Mesodermal cell (in vitro differentiated cells): Measurements from ENCODE around the gene F12.

Experiments
- H3K27ac ChIP-seq: 2 replicates; pipeline ENCODE4 v1.7.0; 2013; ENCODE audit warnings: mild to moderate bottlenecking, low read depth, low read length, moderate library complexity; ENCODE audit not compliant: severe bottlenecking
- H3K36me3 ChIP-seq: 2 replicates; pipeline ENCODE4 v1.7.1; 2013; ENCODE audit warnings: mild to moderate bottlenecking, low read length, moderate library complexity; ENCODE audit not compliant: control insufficient read depth, insufficient read depth
- H3K4me1 ChIP-seq: one replicate; pipeline ENCODE4 v1.7.1; 2013; ENCODE audit warnings: mild to moderate bottlenecking, low read length; ENCODE audit not compliant: insufficient read depth, control insufficient read depth, poor library complexity, severe bottlenecking
- H3K4me3 ChIP-seq: 2 replicates; pipeline ENCODE4 v1.7.0; 2013; ENCODE audit warnings: low read length, control low read depth, mild to moderate bottlenecking; ENCODE audit not compliant: insufficient read depth, poor library complexity, severe bottlenecking; ENCODE audit errors: extremely low read depth
- H3K9me3 ChIP-seq: 2 replicates; pipeline ENCODE4 v1.7.1; 2013; ENCODE audit warnings: mild to moderate bottlenecking, low read length, moderate library complexity; ENCODE audit not compliant: control insufficient read depth
- WGBS, 2 experiments: methylation state at CpG; one replicate each; pipeline ENCODE4 v1.1.5; 2013; ENCODE audit warnings: missing lambda C conversion rate in 2 of 2; ENCODE audit not compliant: insufficient coverage in 2 of 2; 5-methylcytosine and 5-hydroxymethylcytosine counted together

F12 gene

DNA sequence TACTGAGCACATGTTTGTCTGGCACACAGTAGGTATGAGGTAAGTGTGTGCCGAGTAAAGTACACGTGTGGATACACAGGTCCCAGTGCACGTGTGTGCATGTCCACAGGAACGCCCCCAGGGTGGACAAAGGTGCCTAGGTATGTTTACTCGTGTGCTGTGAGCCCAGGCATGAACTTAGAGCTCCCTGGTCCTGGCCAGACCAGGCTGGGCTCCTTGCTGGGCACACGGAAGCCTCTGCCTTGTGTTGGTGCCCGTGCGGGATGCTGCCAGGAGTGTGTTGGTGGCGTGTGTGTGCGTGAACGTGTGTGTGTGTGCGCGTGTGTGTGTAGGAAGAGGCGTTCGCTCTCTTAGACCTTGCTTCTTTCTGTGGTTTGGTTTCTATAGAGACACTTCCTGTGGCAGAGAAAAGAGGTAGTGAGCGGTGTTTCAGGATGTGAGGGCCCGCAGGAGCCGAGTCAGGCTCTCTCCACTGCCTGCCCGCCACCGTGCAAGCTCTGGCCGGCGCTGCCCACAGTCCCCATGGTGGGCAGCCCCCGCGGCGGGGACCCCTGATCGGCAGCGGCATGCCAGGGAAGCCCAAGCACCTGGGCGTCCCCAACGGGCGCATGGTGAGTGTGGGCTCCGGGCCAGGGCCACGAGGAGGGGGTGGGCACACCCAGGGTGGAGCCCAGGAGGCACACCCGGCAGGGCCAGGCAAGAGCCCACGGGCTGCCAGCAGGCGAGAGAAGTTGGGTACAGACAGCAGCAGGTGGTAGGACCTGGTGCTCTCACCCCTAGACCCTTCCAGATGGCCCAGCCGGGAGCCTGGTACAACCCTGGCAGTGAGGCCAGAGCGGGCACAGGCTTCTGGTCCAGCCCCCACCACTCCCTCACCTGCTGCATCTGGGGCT lies 51.7 kb downstream of the F12 start, which contains the start of gene RGS14:
RGS14 (plus strand) TSS at position 466 of the 893 bp plus-strand sequence; CDS start at position 567, 101 bp downstream.
- 85% methylated on average over 28 to 32 of the region's 37 CpGs for WGBS, 2 experiments
- no peak within 1 kb of the TSS for H3K27ac ChIP-seq
- peaks cover 3% of the 10 kb centered on the region for H3K9me3 ChIP-seq
- no peaks in the 10 kb centered on the region for H3K36me3 ChIP-seq
- H3K4me3 ChIP-seq, result no peak within 1 kb of the TSS
- peaks cover 9% of the 10 kb centered on the region for H3K4me1 ChIP-seq

DNA sequence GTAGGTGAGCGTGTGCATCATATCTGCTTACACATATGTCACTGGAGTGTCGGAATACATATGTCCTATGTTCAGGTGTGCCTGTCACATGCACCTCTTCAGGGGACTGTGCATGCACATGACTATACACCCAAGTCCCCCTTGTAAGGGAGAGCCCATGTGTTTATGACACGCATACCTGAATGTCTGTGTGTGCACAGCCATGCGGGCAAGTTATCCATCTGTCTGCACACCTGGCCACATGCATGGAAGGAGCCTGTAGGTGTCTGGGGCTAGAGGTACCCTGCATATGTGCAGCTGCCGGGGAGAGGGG lies 52.3 kb downstream of the F12 start:
- H3K4me1 ChIP-seq, result peaks cover 9% of the 10 kb centered on the region
- no peaks in the 10 kb centered on the region for H3K36me3 ChIP-seq
- H3K27ac ChIP-seq, result no peak overlapping the region
- H3K9me3 ChIP-seq, result peaks cover 3% of the 10 kb centered on the region
- 90 to 95% methylated on average over 4 to 5 of the region's 5 CpGs for WGBS, 2 experiments
- H3K4me3 ChIP-seq, result no peak overlapping the region

DNA sequence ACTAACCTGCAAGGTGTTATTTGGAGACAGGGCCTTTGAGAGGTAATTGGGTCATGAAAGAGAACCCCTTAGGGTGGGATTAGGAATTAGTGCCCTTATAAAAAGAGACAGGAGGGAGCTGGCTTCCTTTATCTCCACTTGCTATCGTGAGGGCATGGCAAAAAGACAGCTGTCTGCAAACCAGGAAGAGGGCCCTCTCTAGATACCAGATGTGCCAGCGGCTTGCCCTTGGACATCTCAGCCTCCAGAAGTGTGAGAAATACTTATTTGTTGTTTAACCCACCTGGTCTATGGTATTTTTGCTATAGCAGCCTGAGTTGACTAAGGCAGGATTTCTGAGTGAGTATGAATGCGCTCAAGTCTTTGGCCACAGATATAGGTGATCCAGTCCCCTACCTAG lies 52.6 kb downstream of the F12 start:
- Histone ChIP-seq H3K27ac (no peak overlapping the region), H3K36me3 (no peaks in the 10 kb centered on the region), H3K4me1 (peaks cover 9% of the 10 kb centered on the region), H3K9me3 (peaks cover 3% of the 10 kb centered on the region), H3K4me3 (no peak overlapping the region)
- 86 to 92% methylated on average over 2 of the region's 3 CpGs for WGBS, 2 experiments

DNA sequence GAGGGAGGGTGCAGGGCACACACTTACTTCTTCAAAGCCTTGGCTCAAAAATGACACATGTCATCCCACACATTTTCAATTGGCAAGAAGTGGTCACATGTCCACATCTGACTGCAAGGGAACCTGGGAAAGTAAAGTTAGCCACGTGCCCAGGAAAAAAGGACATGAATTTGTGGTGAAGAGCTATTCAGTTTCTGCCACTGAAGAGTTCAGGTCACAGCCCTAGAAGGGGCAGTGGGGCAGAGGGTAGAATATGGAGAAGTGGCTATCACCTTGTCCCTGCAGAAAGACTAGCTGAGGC lies 53.5 kb downstream of the F12 start:
- 17 to 21% methylated on average over 1 of the region's 1 CpG for WGBS, 2 experiments
- Histone ChIP-seq H3K36me3 (no peaks in the 10 kb centered on the region), H3K4me3 (no peak overlapping the region), H3K4me1 (peaks cover 9% of the 10 kb centered on the region), H3K9me3 (peaks cover 3% of the 10 kb centered on the region), H3K27ac (no peak overlapping the region)

DNA sequence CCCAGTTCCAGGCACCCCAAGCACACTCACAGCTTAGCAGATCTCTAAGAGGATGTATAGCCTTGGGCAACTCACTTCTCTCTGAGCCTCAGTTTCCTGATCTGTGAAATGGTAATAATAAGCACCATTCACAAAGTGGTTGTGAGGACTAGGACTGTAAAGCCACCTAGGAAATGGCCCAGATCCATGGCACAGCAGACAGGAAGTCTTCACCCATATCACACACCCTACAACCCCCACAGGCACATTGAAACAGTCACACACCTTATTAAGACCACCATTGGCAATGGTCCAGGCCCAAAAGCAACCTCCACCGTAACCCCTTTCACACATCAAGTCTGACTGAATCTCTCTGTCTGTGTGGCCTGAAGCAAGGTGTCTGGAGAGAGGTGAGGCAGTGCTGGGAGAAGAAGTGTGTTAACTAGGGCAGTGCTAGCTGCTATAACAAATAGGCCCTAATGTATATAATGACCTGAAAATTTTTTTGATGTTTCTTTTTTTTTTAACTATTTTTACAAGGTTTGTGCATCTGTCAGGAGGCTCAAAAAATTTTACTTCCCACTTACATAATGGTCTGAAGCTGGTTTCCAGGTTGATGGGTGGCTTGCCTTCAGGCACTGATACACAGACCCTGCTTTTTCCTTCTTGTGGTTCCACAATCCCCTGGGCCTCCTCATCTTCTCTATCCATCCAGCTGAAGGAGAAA lies 54.0 kb downstream of the F12 start:
- peaks cover 3% of the 10 kb centered on the region for H3K9me3 ChIP-seq
- H3K4me1 ChIP-seq, result peaks cover 13% of the 10 kb centered on the region
- no peaks in the 10 kb centered on the region for H3K36me3 ChIP-seq
- no peak overlapping the region for H3K4me3 ChIP-seq
- H3K27ac ChIP-seq, result no peak overlapping the region
- no CpG with 5 or more reads among the region's 1 CpG for WGBS, 2 experiments

DNA sequence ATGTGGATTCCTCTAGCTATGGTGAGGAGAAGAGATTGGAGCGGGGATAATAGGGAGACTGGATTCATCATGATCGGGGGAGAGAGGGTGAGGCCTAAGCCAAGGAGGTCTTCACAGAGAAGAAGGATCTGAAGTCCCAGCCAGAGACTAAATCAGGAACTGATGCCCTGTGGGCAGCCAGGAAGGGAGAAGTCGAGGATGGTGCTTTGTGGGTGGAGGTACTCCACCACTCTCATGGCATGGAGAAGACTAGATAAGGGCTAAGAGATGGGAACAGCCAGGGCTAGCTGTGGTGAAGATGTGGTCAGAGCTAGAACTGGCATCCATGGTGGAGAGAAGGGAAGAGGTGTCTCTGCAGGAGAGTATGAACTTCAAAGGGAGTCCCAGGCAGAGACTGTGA lies 54.7 kb downstream of the F12 start:
- Histone ChIP-seq H3K9me3 (peaks cover 3% of the 10 kb centered on the region), H3K36me3 (no peaks in the 10 kb centered on the region), H3K4me1 (peaks cover 15% of the 10 kb centered on the region), H3K27ac (no peak overlapping the region), H3K4me3 (no peak overlapping the region)
- WGBS, 2 experiments, result 69 to 90% methylated on average over 3 of the region's 3 CpGs

DNA sequence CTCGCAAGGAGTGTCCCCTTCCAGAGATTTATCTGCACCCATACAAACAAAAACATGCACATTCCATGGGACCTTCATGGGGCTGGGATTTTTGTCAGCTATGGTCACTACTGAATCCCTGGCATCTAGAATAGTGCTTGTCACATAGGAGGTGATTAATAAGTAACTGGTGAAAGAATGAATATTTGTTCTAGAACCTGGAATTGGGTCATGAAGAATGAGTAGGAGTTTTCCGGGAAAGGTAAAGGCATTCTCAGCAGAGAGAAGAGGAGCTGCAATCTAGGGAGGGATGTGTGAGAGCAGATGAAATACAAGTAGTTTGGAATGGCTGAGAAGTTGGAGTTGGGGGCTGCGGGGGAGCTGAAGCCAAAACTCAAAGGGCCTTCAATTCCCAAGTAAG lies 55.1 kb downstream of the F12 start:
- Histone ChIP-seq H3K36me3 (no peaks in the 10 kb centered on the region), H3K27ac (no peak overlapping the region), H3K9me3 (peaks cover 3% of the 10 kb centered on the region), H3K4me3 (no peak overlapping the region), H3K4me1 (peaks cover 15% of the 10 kb centered on the region)
- WGBS, 2 experiments, result 88 to 91% methylated on average over 1 to 2 of the region's 3 CpGs

DNA sequence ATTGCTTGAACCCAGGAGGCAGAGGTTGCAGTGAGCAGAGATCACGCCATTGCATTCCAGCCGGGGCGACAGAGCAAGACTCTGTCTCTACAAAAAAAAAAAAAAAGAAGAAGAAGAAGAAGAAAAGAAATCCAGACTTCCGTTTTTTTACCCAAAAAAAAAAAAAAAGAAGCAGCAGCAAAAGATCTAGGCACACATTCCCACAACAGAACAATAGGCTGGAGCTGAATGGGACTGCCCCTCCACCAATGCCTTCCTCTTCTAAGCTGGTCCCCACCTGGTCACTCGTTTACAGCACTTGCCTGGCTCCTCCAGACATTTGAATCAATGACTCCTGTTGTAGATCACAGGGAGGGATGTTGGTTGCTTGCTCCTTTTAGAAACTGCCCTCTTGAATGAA lies 56.3 kb downstream of the F12 start:
- H3K4me3 ChIP-seq, result no peak overlapping the region
- peaks cover 14% of the 10 kb centered on the region for H3K4me1 ChIP-seq
- peaks cover 3% of the 10 kb centered on the region for H3K9me3 ChIP-seq
- H3K27ac ChIP-seq, result no peak overlapping the region
- H3K36me3 ChIP-seq, result no peaks in the 10 kb centered on the region
- 76% methylated on average over 2 of the region's 5 CpGs; no CpG with 5 or more reads in 1 of the 2 experiments for WGBS, 2 experiments
